ENCODE measurements around the gene MEFV. TPM values are rescaled to one million over a fixed set of nuclear protein-coding genes. Genes with fewer than 3 reads are reported as not detected.

Gene MEFV
- polyA plus RNA-seq, 1 donor: 0.40 TPM

- DNase-seq: no peak
These were observed 11.9 kb upstream of the MEFV start for GRCh38 chr16:3268294-3268693.

GRCh38 chr16:3266873-3267537, 10.6 kb upstream of the MEFV start:
- peak; percentile 10 for DNase-seq

- DNase-seq: peak; percentile 96
These were observed 8.0 kb upstream of the MEFV start for GRCh38 chr16:3264137-3265036.

GRCh38 chr16:3262517-3262916, 6.1 kb upstream of the MEFV start:
- DNase-seq: no peak

- no peak for DNase-seq
These were observed 3.4 kb upstream of the MEFV start for GRCh38 chr16:3259836-3260235.

GRCh38 chr16:3256866-3257465, 533 bp upstream of the MEFV start:
- DNase-seq: no peak

GRCh38 chr16:3254309-3254708, 2.1 kb downstream of the MEFV start:
- DNase-seq: no peak

GRCh38 chr16:3252967-3253366, 3.5 kb downstream of the MEFV start:
- DNase-seq: no peak

GRCh38 chr16:3249451-3249850, 7.0 kb downstream of the MEFV start:
- no peak for DNase-seq

GRCh38 chr16:3249020-3249419, 7.4 kb downstream of the MEFV start:
- DNase-seq: no peak

- DNase-seq: no peak
These were observed 7.8 kb downstream of the MEFV start for GRCh38 chr16:3248596-3248995.

- DNase-seq: no peak
These were observed 9.6 kb downstream of the MEFV start for GRCh38 chr16:3246876-3247275.

GRCh38 chr16:3246002-3246401, 10.4 kb downstream of the MEFV start:
- DNase-seq: no peak

- DNase-seq: no peak
These were observed 12.6 kb downstream of the MEFV start for GRCh38 chr16:3243882-3244281.

- no peak for DNase-seq
These were observed 13.7 kb downstream of the MEFV start for GRCh38 chr16:3242709-3243108.

- no peak for DNase-seq
These were observed 14.7 kb downstream of the MEFV start for GRCh38 chr16:3241761-3242160.

GRCh38 chr16:3235856-3236669, 20.4 kb downstream of the MEFV start:
- DNase-seq: no peak

GRCh38 chr16:3234857-3235561, 21.4 kb downstream of the MEFV start, which contains the start of gene ZNF200:
Gene ZNF200, minus strand, starts transcription at chr16:3235158. Its CDS starts 1,403 bp downstream, at chr16:3233755.
- peak; percentile 95 for DNase-seq

- DNase-seq: no peak
These were observed 21.9 kb downstream of the MEFV start for GRCh38 chr16:3234543-3234856.

GRCh38 chr16:3223913-3224515, 32.4 kb downstream of the MEFV start:
- no peak for DNase-seq

- DNase-seq: no peak
These were observed 35.6 kb downstream of the MEFV start for GRCh38 chr16:3220839-3221238.

- no peak for DNase-seq
These were observed 40.2 kb downstream of the MEFV start for GRCh38 chr16:3216263-3216640.

Measured in hindlimb muscle (tissue), 1 donor.